Stimulated activated CD4-positive, alpha-beta T cell treated with anti-CD3 and anti-CD28 coated beads, TNF-alpha, amount 100 ng/mL, for 4 hours (primary cell): ENCODE measurements around the gene ANKRD40CL.
A peak's percentile ranks its signal among the peaks of the same experiment; 100 is the strongest.

Source experiments
- DNase-seq, 3 experiments: peaks; one replicate each; pipeline ENCODE4 v3.0.0-alpha.2; 2020; ENCODE audit warnings: low read depth in 3 of 3

Gene ANKRD40CL

GRCh38 chr17:50787106-50787505 lies 19.8 kb upstream of the ANKRD40CL start:
- no peak for DNase-seq

DNA sequence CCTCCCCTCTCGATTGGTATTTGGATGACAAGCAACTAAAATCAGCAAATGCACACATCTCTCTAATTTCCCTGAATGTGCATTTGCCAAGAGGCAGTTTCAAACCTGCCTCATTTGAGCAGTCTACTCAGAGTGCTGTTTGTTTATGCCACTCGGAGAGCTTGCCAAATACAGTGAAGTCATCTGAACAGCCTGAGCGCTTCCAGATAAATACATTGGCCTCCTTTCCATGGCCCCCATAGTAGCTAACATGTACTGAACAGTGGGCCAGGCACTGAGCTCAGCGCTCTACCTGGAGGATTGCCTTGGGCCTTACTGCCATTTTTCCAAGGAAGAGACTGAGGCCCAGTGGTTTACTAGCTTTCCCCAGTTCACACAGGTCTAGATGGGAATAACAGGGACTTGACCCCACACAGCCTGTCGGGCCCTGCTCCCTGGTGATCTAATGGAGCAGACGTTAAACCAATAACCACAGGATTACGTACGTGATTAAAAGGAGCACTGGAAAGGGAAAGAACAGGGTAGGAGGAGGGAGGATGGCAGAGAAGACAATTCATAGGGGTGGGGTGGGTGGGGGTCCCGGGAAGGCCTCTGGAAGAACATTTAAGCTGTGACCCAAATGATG lies 18.7 kb upstream of the ANKRD40CL start:
- no peak for DNase-seq

GRCh38 chr17:50785126-50785525 lies 17.8 kb upstream of the ANKRD40CL start:
- DNase-seq = no peak

- no peak for DNase-seq
Measured at GRCh38 chr17:50783905-50784304, 16.6 kb upstream of the ANKRD40CL start.

- DNase-seq = peak; percentile 59 to 68 (median 61)
Measured at GRCh38 chr17:50783193-50783660, 15.9 kb upstream of the ANKRD40CL start.

DNA sequence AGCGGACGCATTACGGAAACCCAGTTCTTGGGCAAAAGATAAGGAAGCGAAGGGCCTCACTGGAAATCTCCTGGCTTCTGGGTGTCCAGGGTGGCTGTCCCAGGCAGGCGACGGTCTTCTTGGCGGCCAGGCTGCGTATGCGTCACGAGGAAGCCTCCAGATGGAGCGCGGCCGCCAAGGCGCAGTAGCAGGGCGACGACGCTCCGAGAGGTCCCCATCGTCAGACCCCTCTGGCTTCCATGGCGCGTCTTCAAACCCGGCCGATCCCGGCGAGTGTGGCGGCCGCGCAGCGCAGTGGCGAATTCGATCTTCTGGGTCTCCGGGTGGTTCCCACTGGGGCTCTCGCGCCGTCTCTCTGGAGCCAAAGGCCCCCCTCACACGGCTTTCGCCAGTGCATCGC lies 13.8 kb upstream of the ANKRD40CL start:
- DNase-seq = no peak

- DNase-seq = peak in 1 of 3 experiments; percentile 2
Measured at GRCh38 chr17:50779747-50780353, 12.5 kb upstream of the ANKRD40CL start.

- no peak for DNase-seq
Measured at GRCh38 chr17:50778988-50779387, 11.7 kb upstream of the ANKRD40CL start.

DNA sequence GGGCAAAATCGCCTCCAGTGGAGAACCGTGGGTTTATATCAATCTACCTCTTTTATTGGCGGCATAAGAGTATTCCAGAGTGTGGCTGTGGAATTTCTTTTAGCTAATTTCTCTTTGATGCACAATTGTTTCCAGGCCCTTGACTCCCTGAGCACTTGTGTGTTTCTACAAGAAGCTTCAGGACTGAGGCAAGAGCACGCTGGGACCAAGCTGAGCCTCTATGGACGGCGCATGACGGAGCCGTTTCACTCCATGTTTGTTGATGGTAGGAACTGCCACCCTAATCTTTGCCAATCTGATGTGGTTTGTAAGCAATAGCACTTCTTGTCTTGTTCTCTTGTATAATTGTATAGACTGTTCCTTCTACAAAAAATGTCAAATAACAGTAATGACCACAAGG lies 11.2 kb upstream of the ANKRD40CL start:
- DNase-seq = no peak

DNA sequence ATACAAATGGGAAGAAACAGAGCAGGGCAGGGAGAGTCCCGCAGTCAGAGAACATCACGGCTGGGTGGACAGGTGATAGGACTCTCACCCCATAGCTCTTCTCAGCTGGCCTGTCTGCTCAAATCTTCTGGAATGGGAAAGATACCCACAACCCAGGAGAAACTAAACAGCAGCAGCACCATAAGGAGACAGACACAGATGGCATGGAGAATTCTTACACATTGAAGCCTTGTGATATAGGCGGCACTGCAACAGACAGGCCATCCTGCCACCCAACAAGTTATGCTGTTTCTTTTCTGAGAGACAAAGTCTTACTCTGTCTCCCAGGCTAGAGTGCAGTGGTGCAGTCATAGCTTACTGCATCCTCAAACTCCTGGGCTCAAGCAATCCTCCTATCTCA lies 8.6 kb upstream of the ANKRD40CL start:
- no peak for DNase-seq

DNA sequence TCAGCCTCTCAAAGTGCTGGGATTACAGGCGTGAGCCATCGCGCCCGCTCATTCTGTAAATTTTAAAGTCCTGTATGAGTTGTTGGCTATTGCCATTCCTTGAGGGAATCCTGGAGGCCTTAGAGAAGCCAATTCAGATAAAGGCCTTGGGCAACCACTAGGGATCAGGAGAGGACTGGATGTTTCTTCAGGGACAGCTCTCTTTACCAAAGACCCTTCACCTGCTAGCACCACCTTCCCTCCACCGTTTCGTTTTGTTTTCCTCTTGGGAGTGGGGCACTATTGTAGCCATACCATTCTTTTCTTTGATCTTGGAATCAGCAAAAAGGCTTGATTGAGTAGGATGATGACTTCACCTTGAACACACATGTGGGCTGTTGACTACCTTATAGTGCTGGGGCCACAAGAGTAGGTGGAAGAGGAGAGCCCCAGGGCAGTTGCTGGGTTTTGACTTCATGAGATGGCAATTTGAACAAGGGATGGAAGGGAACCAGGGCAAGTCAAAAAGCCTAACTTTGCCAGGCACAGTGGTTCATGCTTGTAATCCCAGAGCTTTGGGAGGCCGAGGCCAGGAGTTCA lies 7.0 kb upstream of the ANKRD40CL start:
- no peak for DNase-seq

DNA sequence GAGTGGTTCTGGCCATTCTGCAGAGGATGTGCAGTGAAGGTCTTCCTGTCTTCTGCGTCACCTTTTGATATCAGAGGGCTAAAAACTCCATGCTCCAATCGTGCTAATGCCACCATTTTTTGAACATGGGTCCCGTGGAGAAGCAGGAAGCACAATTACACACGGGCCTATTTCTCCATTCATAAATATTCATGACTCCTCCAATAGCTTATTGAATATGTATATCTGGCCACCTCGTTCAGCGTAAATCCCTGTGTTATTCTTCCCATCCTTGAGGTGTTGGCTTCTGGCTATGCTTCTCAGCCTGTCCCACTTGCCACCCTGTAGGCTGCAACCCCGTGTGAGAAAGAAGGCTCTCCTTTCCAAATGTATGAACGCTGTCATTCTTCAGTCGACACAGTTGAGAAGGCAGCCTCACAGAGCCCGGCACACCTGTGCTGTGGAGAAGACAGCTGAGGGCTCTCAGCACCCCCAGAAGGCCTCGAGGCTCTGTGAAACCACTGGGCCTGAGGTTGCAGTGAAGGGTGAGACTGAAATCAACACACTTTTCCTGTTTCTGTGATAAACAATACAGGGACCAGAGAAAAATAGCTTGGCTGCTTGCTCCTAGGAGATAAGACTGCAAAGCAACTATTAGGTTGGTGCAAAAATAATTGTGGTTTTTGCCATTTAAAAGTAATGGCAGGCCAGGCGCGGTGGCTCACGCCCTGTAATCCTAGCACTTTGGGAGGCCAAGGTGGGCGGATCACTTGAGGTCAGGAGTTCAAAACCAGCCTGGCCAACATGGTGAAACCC lies 4.9 kb upstream of the ANKRD40CL start:
- no peak for DNase-seq

GRCh38 chr17:50770346-50770745 lies 3.0 kb upstream of the ANKRD40CL start:
- DNase-seq = no peak

DNA sequence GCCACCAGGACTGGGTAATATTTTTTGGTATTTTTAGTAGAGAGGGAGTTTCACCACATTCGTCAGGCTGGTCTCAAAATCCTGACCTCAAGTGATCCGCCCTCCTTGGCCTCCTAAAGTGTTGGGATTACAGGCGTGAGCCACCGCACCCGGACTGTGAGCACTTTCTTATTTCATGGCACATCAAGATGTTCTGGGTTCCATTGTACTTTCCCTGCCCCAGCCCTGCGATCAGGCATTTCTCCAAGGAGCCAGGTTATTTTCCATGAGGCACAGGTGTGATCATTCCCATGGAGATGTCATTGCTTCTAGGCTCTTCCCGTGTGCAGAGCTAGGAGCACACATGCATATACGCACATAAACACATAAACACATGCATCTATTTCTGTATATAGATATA lies 2.6 kb upstream of the ANKRD40CL start:
- DNase-seq = no peak

DNA sequence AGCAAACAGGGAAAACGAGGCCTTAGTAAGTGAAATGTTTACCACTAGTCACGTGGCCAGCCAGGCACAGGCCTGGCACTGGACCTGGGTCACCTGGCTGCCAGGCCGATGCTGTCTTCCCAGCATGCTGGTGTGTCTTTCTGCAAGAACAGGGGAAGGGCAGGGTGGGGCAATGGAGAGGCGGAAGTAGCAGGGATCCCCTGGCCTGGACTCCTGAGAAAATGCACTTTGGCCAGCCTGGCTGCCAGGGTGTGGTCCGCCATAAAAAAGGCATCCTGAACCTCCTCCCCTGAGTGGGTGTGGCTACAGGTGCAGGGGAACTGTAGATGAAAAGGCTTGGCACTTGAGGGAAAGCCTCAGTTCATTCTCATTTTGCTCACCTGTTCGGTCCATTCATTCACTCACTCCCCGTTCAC lies 1.0 kb upstream of the ANKRD40CL start:
- no peak for DNase-seq

GRCh38 chr17:50767030-50767429 lies 288 bp downstream of the ANKRD40CL start:
- DNase-seq = no peak

DNA sequence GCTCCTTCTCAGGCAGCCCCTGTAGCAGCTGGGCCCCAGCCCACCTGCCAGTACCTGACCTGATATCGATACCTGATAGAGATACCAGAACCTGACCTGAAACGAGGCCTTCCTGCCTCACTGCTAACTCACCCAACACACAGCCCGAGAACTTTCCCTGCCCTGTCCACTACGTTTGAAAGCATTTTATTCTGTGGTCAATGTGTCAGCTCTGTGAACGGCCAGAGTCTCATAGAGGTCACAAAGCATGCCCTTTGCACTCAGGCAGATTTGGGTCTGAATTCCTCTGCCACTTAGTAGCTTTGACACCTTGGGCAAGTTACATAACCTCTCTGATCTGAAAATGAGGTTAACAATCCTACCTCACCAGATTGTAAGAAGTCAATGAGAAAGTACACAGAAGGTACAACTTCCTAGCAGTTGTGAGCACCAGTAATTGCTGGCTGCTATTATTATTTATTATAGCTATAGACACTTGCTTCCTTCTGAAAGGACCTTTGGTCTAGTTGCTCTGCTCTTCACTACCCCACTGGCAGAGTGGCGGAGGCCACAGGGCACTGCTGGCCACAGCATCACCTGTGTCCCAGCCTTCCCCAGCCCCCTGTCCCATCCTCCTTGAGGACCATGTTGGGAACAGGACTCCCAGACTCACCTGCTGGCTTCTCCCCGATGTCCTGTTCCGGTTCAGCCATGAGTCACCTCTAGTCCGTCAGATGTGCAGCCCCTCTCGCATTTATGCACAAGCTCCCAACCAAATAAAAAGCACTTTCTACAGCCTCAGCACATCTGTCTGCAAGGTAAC lies 895 bp downstream of the ANKRD40CL start:
- no peak for DNase-seq

DNA sequence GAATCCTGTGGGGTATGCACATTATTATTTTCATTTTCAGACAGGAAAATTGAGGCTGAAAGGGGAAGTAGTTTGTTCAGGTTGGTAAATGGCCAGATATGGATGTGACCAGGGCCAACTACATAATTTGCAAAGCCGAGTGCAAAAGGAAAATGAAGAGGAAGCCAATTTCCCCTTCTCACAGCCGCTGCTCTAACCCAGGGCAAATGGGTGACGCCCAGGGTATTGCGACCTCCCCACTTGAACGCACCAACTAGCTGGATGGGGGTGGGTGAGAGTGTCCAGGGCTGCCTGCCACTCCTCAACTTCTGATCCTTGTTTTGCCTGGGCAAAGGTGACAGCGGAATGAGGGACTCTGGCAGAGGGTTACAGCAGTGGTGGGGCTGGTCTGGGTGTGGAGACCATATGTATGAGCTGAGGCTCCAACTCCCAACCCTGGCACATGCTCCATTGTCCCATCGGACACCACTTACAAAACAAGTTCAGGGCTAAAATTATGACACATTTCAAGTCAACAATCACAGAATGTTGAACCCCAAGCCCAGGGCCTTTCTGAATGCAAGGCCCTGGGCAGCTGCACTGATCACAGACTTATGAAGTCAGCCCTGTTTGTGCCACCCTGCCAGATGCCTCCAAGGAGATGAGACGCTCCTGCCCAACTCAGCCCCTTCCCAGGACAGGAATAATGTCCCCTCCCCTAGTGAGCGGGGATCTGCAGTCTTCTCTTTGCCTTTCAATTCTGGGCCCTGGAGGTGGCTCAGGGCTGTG lies 1.7 kb downstream of the ANKRD40CL start:
- DNase-seq = no peak

DNA sequence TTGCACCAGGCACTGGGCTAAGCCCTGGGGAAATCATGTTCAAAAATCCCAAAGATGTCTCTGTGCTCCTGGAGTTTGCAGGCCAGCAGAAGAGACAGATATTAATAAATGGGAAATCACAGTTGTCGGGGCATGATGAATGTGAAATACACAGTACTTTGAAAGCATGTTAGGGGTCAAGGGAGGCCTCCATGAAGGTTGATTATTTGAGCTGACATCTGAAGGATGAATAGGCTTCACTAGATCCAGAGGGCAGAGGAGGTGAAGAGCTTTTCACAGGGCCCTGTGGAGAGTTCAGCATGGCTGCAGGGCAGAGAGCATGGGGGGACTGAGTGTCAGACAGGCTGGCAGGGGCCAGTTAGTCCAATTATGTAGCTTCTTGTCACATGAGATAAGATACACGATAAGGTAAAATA lies 2.6 kb downstream of the ANKRD40CL start:
- no peak for DNase-seq

GRCh38 chr17:50763716-50764475 lies 3.4 kb downstream of the ANKRD40CL start:
- DNase-seq = no peak
